OCI-LY7 (cell line): Measurements from ENCODE around the gene ANKRD9. TPM values are rescaled to one million over a fixed set of nuclear protein-coding genes. Genes with fewer than 3 reads are reported as not detected.

ENCODE experiments used
- BruUV-seq: library from RNA; stranded (reverse); fragments of 400-500 nt; replicated peaks from 2 replicates; lab custom pipeline; 2021; lab: Mats Ljungman, UMichigan
- CTCF ChIA-PET: fragments of 300-600 bp; sonication (Branson Sonifier 250); formaldehyde crosslinking; loops from one replicate; lab custom pipeline; 2022; ENCODE audit warnings: antibody characterized with exemption; ENCODE audit not compliant: unreplicated experiment; lab: Charles Lee
- POLR2A ChIA-PET: fragments of 300-600 bp; sonication (Branson Sonifier 250); formaldehyde crosslinking; loops from one replicate; lab custom pipeline; 2022; ENCODE audit warnings: antibody characterized with exemption; lab: Charles Lee
- DNase-seq: peaks from one replicate; pipeline ENCODE4 v3.0.0-alpha.2; 2015; ENCODE audit warnings: low spot score
- H2AFZ ChIP-seq: fragments of 200-600 bp; sonication (generic), shearing (Covaris generic); 2 replicates; pipeline ENCODE4 v1.6.1; 2014; ENCODE audit warnings: mild to moderate bottlenecking, antibody characterized with exemption, low read length, moderate library complexity
- H3K27ac ChIP-seq: fragments of 200-600 bp; sonication (generic); 2 replicates; pipeline ENCODE4 v1.5.1; 2014; ENCODE audit warnings: mixed run types, low read depth, mild to moderate bottlenecking, moderate library complexity, low read length, inconsistent platforms; ENCODE audit not compliant: poor library complexity, severe bottlenecking
- H3K36me3 ChIP-seq: fragments of 200-600 bp; sonication (generic); 2 replicates; pipeline ENCODE4 v1.6.1; 2014; ENCODE audit warnings: mild to moderate bottlenecking, antibody characterized with exemption, low read length, moderate library complexity, mixed read lengths; ENCODE audit not compliant: insufficient read depth
- H3K4me1 ChIP-seq: fragments of 200-600 bp; sonication (generic); 2 replicates; pipeline ENCODE4 v1.5.1; 2014; ENCODE audit warnings: mild to moderate bottlenecking, low read length; ENCODE audit not compliant: insufficient read depth, poor library complexity, severe bottlenecking
- H3K4me2 ChIP-seq: fragments of 200-600 bp; sonication (generic); 2 replicates; pipeline ENCODE4 v1.6.1; 2014; ENCODE audit warnings: mild to moderate bottlenecking, low read length
- H3K4me3 ChIP-seq: fragments of 200-600 bp; sonication (generic); 2 replicates; pipeline ENCODE4 v1.5.1; 2014; ENCODE audit warnings: mild to moderate bottlenecking, low read depth, low read length; ENCODE audit not compliant: poor library complexity, severe bottlenecking
- H3K79me2 ChIP-seq: fragments of 200-600 bp; sonication (generic); 2 replicates; pipeline ENCODE4 v1.6.1; 2016; ENCODE audit warnings: low read depth, mild to moderate bottlenecking, low read length, moderate library complexity, mixed read lengths; ENCODE audit not compliant: insufficient read depth
- H3K9me2 ChIP-seq: fragments of 200-600 bp; sonication (generic); 2 replicates; pipeline ENCODE4 v1.6.1; 2016; ENCODE audit warnings: mild to moderate bottlenecking, low read length, mixed read lengths; ENCODE audit not compliant: insufficient read depth
- H3K9me3 ChIP-seq: fragments of 200-600 bp; sonication (generic); 2 replicates; pipeline ENCODE4 v1.6.1; 2014; ENCODE audit warnings: mild to moderate bottlenecking, mixed run types, low read length, mixed read lengths
- H4K20me1 ChIP-seq: fragments of 200-600 bp; sonication (generic); 2 replicates; pipeline ENCODE4 v1.6.1; 2014; ENCODE audit warnings: mild to moderate bottlenecking, antibody characterized with exemption, low read length, moderate library complexity, mixed read lengths; ENCODE audit not compliant: insufficient read depth
- EZH2phosphoT487 ChIP-seq: fragments of 200-600 bp; sonication (generic); IDR thresholded peaks from 2 replicates; pipeline ENCODE4 v1.6.1; 2018; ENCODE audit warnings: low read depth, borderline replicate concordance, mild to moderate bottlenecking, mixed run types, antibody characterized with exemption, low read length, moderate library complexity, mixed read lengths
- intact Hi-C: fragments of 100-400 bp; cut with micrococcal nuclease; formaldehyde crosslinking; loops from one replicate; pipeline ENCODE4 v1.10.0; 2022; ENCODE audit not compliant: unreplicated experiment
- total RNA-seq, 2 experiments: library from RNA; depleted of rRNA in 1 of 2; stranded (reverse); fragments of >200 nt in 1 of 2; shearing (Covaris generic) in 1 of 2; gene quantifications; 2 replicates each; pipeline ENCODE4 v1.2.3, GENCODE V29; 2014 to 2022
- TF ChIP-seq, protein P1 (sequence below): fragments of 200-600 bp; sonication (generic); conservative IDR thresholded peaks from 2 replicates; pipeline ENCODE4 v1.5.1; 2014; ENCODE audit warnings: mild to moderate bottlenecking, antibody characterized with exemption, low read length, moderate library complexity, mixed read lengths

ANKRD9 gene
- total RNA-seq, 2 experiments from 2014 or later = 1.2 to 1.9 TPM

DNA sequence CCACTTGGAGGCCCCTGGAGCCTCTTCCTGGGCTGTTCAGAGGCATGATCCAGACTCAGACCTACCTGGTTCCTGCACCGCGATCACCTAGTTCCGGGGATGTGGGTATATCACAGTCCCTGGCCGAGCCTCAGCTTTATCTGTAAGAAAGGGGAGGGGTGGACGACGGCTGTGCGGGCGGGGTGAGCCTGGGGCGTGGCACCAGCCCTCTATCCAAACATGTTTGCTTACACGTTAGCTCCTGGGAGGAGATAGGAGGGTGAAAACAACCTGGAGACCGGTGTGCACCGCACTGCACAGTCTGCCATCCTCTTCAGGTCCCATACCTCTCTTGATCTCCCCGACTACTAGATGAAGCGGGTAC lies 1.2 kb downstream of the ANKRD9 start:
- no peak overlapping the region for H3K4me3 ChIP-seq
- H2AFZ ChIP-seq = no peak overlapping the region
- peaks cover 11% of the 10 kb centered on the region for H3K4me1 ChIP-seq
- no peaks in the 10 kb centered on the region for H3K79me2 ChIP-seq
- no peak overlapping the region for H3K4me2 ChIP-seq
- intact Hi-C loops = no loop called here
- no peaks in the 10 kb centered on the region for H3K9me2 ChIP-seq
- no TSS peak for BruUV-seq
- ChIA-PET POLR2A (no interaction called here), CTCF (no interaction called here)
- DNase-seq = no peak
- no peaks in the 10 kb centered on the region for H4K20me1 ChIP-seq
- H3K36me3 ChIP-seq = no peaks in the 10 kb centered on the region
- no peak overlapping the region for H3K27ac ChIP-seq
- TF ChIP-seq EZH2phosphoT487 = no peak
- TF ChIP-seq, protein P1, sequence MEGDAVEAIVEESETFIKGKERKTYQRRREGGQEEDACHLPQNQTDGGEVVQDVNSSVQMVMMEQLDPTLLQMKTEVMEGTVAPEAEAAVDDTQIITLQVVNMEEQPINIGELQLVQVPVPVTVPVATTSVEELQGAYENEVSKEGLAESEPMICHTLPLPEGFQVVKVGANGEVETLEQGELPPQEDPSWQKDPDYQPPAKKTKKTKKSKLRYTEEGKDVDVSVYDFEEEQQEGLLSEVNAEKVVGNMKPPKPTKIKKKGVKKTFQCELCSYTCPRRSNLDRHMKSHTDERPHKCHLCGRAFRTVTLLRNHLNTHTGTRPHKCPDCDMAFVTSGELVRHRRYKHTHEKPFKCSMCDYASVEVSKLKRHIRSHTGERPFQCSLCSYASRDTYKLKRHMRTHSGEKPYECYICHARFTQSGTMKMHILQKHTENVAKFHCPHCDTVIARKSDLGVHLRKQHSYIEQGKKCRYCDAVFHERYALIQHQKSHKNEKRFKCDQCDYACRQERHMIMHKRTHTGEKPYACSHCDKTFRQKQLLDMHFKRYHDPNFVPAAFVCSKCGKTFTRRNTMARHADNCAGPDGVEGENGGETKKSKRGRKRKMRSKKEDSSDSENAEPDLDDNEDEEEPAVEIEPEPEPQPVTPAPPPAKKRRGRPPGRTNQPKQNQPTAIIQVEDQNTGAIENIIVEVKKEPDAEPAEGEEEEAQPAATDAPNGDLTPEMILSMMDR = no peak
- H3K9me3 ChIP-seq = no peaks in the 10 kb centered on the region

GRCh38 chr14:102507857-102508312 lies 1.7 kb downstream of the ANKRD9 start:
- ChIA-PET POLR2A (no interaction called here), CTCF (no interaction called here)
- no peak for DNase-seq
- no peak overlapping the region for H2AFZ ChIP-seq
- H3K4me2 ChIP-seq = no peak overlapping the region
- no peaks in the 10 kb centered on the region for H3K79me2 ChIP-seq
- no peak overlapping the region for H3K4me3 ChIP-seq
- no TSS peak for BruUV-seq
- no peaks in the 10 kb centered on the region for H4K20me1 ChIP-seq
- no peaks in the 10 kb centered on the region for H3K9me2 ChIP-seq
- intact Hi-C loops = no loop called here
- peaks cover 11% of the 10 kb centered on the region for H3K4me1 ChIP-seq
- no peaks in the 10 kb centered on the region for H3K9me3 ChIP-seq
- no peaks in the 10 kb centered on the region for H3K36me3 ChIP-seq
- TF ChIP-seq, protein P1 = no peak
- TF ChIP-seq EZH2phosphoT487 = no peak
- no peak overlapping the region for H3K27ac ChIP-seq

GRCh38 chr14:102507081-102507856 lies 2.3 kb downstream of the ANKRD9 start:
- Histone ChIP-seq H3K9me3 (no peaks in the 10 kb centered on the region), H3K79me2 (no peaks in the 10 kb centered on the region), H4K20me1 (no peaks in the 10 kb centered on the region), H3K4me2 (no peak overlapping the region), H3K9me2 (no peaks in the 10 kb centered on the region), H2AFZ (no peak overlapping the region), H3K4me1 (peaks cover 11% of the 10 kb centered on the region), H3K36me3 (no peaks in the 10 kb centered on the region), H3K27ac (no peak overlapping the region), H3K4me3 (no peak overlapping the region)
- CTCF ChIA-PET = no interaction called here
- DNase-seq = no peak
- POLR2A ChIA-PET = no interaction called here
- intact Hi-C loops = no loop called here
- TF ChIP-seq EZH2phosphoT487 = no peak
- TF ChIP-seq, protein P1 = no peak
- no TSS peak for BruUV-seq
